Mammary microvascular endothelial cell (primary cell): ENCODE results near the gene TOR1AIP1. TPM values are rescaled to one million over a fixed set of nuclear protein-coding genes. Genes with fewer than 3 reads are reported as not detected.

Experiments used
- total RNA-seq: library from RNA; depleted of rRNA; stranded (reverse); fragments of >200 nt; gene quantifications from 2 replicates; pipeline ENCODE4 v1.2.3, GENCODE V29; 2015

Gene TOR1AIP1, protein sequence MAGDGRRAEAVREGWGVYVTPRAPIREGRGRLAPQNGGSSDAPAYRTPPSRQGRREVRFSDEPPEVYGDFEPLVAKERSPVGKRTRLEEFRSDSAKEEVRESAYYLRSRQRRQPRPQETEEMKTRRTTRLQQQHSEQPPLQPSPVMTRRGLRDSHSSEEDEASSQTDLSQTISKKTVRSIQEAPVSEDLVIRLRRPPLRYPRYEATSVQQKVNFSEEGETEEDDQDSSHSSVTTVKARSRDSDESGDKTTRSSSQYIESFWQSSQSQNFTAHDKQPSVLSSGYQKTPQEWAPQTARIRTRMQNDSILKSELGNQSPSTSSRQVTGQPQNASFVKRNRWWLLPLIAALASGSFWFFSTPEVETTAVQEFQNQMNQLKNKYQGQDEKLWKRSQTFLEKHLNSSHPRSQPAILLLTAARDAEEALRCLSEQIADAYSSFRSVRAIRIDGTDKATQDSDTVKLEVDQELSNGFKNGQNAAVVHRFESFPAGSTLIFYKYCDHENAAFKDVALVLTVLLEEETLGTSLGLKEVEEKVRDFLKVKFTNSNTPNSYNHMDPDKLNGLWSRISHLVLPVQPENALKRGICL
- 36.0 and 39.6 TPM in 2 replicates for total RNA-seq

DNA sequence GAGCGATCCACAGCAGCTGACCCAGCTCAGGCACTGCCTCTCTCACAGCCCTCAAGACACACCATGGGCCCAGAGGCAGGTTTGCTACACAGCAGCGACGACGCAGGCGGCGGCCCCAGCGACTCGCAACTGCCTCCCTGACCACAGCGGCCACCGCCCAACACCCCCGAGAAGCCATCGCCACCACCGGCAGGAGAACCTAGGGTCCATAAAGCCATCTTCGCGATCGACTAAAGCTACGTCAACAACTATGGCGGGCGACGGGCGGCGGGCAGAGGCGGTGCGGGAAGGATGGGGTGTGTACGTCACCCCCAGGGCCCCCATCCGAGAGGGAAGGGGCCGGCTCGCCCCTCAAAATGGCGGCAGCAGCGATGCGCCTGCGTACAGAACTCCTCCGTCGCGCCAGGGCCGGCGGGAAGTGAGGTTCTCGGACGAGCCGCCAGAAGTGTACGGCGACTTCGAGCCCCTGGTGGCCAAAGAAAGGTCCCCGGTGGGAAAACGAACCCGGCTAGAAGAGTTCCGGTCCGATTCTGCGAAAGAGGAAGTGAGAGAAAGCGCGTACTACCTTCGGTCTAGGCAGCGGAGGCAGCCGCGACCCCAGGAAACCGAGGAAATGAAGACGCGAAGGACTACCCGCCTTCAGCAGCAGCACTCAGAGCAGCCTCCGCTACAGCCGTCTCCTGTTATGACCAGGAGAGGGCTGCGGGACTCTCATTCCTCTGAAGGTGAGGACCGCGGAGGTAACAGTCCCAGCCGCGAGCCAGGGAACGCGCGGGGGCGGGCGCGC is at the start of gene TOR1AIP1:
Gene TOR1AIP1, plus strand, starts transcription at position 33 of the 787 bp plus-strand sequence. Its CDS starts 218 bp downstream, at position 251.

DNA sequence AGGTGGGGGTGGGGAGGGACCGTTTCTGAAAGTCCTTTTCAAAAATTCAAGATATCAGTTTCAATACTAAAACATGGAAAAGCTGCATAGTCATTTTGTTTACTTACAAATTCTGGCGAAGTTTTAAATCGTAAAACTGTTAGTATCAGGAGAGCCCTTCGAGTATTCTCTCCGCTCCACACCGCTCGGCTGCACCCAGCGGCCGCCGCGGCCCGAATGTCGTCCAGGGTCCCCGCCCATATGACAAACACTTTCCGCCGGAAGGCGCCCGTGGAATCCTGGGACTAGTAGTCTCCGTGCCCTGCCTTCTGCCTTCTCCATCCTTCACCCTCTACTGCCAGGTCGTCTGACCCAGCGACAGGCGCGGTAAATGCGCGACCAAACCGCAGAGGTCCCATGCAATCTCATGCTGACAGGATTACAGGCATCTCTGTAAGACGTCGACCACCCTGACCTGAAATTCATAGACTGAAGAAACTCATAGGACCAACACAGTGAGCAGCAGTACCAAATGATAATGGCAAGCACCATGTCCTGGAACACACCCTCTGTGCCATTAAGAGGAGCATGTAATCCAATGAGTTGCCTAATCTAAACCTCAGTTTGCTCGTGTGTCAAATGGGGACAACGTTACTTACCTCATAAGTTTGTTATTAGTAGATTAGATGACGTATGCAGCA is 4.4 kb upstream of the TOR1AIP1 start, which contains the start of gene TOR1AIP2:
Gene TOR1AIP2, minus strand, starts transcription at position 218 of the 680 bp plus-strand sequence. CDS start 25,138 bp downstream, outside the sequence.

DNA sequence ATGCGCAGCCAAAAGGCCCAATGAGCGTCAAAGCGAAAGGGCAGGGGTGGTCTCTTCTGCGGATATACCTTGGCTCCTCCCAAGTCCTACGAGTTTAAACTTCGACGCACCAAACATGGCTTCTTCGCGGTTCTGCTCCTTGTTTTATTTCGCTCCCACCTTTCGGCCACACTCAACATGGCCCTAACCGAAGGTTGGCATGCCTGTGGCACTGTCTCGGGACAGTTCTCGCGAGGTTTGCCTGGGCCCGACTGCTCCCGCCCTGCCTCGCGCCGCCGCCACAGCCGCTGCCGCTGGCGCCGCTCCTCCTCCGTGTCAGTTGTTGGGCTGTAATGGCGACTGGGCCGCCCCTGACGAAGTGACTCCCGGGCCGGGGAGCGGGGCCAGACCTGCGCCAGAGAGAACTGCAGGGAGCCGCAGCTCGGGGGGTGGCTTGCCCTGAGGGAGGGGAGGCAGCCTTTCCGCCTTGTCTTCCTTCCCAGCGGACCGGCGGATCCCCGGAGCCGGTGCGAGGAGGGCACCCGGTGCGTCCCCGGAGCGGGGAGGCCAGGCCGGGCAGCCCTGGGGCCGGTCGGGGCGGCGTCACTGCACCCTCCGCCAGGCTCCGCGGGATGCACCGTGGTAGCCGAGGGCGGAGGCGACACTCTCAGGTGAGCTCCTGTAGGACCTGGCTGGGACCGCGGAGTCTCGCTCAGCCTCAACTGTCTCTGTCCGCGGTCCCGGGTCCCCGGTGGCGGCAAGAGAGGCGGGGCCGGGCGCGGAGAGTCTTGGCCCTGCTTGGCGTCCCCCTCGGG is 72.6 kb downstream of the TOR1AIP1 start, which contains the start of gene CEP350:
Gene CEP350, plus strand, starts transcription at position 318 of the 794 bp plus-strand sequence. CDS start 31,372 bp downstream, outside the sequence.

Other genes with a start within 250 kb of the TOR1AIP1 start
- 0.30 and 0.47 TPM in 2 replicates for gene FAM163A, start 139.0 kb upstream of the TOR1AIP1 start, total RNA-seq
- gene TOR1AIP2, start 4.5 kb upstream of the TOR1AIP1 start, total RNA-seq, result 63.7 and 76.0 TPM in 2 replicates
- 15.2 and 19.1 TPM in 2 replicates for gene CEP350, start 72.5 kb downstream of the TOR1AIP1 start, total RNA-seq